Ramos (cell line): ENCODE measurements around the gene GALR1.

ENCODE experiments used
- in situ Hi-C: fragments of 300-500 bp; cut with MboI; formaldehyde crosslinking; loops from one replicate; pipeline ENCODE4 v1.14.3; 2022; ENCODE audit warnings: low sequenced_read_pairs; ENCODE audit not compliant: unreplicated experiment

GALR1 gene

GRCh38 chr18:77314952-77315351 is 65.3 kb downstream of the GALR1 start:
- in situ Hi-C loops: no loop called here

- in situ Hi-C loops: no loop called here
These were observed 66.4 kb downstream of the GALR1 start for GRCh38 chr18:77316008-77316407.

- in situ Hi-C loops: no loop called here
These were observed 67.0 kb downstream of the GALR1 start for GRCh38 chr18:77316641-77317040.

GRCh38 chr18:77320971-77321559 is 71.4 kb downstream of the GALR1 start:
- in situ Hi-C loops: no loop called here

GRCh38 chr18:77321823-77322805 is 72.5 kb downstream of the GALR1 start:
- in situ Hi-C loops: no loop called here

- in situ Hi-C loops: no loop called here
These were observed 74.1 kb downstream of the GALR1 start for GRCh38 chr18:77323640-77324299.
